Epithelial cell of proximal tubule (primary cell): ENCODE measurements around the gene ASTN2. TPM values are rescaled to one million over a fixed set of nuclear protein-coding genes. Genes with fewer than 3 reads are reported as not detected.

ENCODE experiments used
- DNase-seq: peaks from one replicate; pipeline ENCODE4 v3.0.0-alpha.2; 2011; ENCODE audit warnings: low read depth
- H3K4me3 ChIP-seq: 2 replicates; pipeline ENCODE4 v1.5.1; 2011; ENCODE audit warnings: low read depth, mild to moderate bottlenecking, low read length
- total RNA-seq: library from RNA; depleted of rRNA; stranded (reverse); fragments of >200 nt; gene quantifications from 2 replicates; pipeline ENCODE4 v1.2.3, GENCODE V29; 2015
- TF ChIP-seq, protein P1 (sequence below): conservative IDR thresholded peaks from 2 replicates; pipeline ENCODE4 v1.5.1; 2012; ENCODE audit warnings: low read depth, mild to moderate bottlenecking, low read length

The ASTN2 gene
- total RNA-seq, 1 donor from 2014 or later, result 4.4 TPM

GRCh38 chr9:116430849-116431248 lies 984.0 kb downstream of the ASTN2 start:
- TF ChIP-seq, protein P1, sequence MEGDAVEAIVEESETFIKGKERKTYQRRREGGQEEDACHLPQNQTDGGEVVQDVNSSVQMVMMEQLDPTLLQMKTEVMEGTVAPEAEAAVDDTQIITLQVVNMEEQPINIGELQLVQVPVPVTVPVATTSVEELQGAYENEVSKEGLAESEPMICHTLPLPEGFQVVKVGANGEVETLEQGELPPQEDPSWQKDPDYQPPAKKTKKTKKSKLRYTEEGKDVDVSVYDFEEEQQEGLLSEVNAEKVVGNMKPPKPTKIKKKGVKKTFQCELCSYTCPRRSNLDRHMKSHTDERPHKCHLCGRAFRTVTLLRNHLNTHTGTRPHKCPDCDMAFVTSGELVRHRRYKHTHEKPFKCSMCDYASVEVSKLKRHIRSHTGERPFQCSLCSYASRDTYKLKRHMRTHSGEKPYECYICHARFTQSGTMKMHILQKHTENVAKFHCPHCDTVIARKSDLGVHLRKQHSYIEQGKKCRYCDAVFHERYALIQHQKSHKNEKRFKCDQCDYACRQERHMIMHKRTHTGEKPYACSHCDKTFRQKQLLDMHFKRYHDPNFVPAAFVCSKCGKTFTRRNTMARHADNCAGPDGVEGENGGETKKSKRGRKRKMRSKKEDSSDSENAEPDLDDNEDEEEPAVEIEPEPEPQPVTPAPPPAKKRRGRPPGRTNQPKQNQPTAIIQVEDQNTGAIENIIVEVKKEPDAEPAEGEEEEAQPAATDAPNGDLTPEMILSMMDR, result no peak
- H3K4me3 ChIP-seq, result no peak overlapping the region
- DNase-seq, result no peak

- TF ChIP-seq, protein P1, result no peak
- DNase-seq, result no peak
- no peak overlapping the region for H3K4me3 ChIP-seq
These were observed 989.6 kb downstream of the ASTN2 start for GRCh38 chr9:116425244-116425643.

GRCh38 chr9:116423149-116423548 lies 991.7 kb downstream of the ASTN2 start:
- no peak overlapping the region for H3K4me3 ChIP-seq
- DNase-seq, result no peak
- TF ChIP-seq, protein P1, result no peak

DNA sequence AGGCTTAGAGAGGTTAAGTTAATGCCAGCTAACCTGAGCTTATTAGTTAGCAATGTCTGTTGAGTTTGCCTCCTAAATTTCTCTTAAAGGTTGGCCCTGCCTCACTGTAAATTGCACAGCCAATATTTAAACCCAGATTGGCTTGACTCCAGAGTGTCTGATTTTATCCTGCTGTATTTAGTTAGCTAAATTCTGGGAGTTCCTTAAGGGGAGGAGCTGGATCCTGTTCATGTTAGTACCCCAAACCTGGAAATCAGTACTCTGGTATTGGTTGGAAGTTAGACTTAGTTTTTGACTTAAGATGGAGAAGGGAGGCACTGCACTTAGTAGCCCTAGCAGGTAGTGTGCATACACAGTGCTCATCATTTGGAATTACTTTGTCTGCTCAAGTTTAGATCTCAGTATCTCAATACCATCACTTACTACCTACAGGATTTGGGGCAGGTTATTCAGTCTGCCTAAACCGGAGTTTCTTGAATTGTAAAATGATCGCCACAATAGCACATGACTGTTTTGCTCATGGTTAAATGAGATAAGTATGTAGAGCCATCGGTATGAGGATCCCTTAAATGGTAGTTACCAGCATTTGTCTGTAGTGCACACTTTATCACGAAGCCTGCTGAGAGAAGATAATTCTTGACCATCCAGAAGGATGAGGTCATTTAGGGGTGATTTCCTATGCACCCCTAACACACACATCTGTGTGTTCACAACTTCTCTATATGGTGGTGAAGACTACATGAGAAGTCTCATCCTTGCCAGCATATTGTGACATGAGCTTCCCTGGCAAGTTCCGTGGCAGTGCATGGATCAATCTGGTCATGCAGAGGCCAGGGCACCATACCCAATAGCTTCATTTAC lies 992.5 kb downstream of the ASTN2 start:
- no peak for DNase-seq
- H3K4me3 ChIP-seq, result no peak overlapping the region
- TF ChIP-seq, protein P1, result no peak

DNA sequence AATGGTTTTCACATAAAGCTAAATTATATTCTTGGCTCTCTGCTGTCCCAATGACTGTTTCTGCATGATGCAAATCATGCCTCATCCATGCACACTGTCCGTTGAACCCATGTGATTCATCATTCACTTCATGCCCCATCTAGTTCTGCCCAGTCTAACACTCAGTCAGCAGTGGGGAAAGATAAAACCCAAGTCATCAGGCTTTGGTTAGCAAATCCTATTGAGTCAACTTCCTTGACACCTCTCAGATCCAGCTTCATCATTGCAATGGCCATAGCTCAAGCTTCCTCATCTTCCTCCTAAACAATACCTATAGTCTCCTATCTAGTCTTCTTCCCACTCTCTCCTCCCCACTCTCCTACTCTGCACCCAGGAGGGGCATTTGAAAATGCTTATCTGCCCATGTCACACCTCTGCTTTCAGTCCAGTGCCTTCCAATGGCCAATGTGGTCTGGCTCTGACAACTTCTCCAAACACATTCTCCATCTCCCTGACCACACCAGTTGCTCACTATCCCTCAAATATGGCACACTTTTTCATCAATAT lies 993.8 kb downstream of the ASTN2 start:
- DNase-seq, result peak; percentile 68
- no peak overlapping the region for H3K4me3 ChIP-seq
- TF ChIP-seq, protein P1, result no peak

DNA sequence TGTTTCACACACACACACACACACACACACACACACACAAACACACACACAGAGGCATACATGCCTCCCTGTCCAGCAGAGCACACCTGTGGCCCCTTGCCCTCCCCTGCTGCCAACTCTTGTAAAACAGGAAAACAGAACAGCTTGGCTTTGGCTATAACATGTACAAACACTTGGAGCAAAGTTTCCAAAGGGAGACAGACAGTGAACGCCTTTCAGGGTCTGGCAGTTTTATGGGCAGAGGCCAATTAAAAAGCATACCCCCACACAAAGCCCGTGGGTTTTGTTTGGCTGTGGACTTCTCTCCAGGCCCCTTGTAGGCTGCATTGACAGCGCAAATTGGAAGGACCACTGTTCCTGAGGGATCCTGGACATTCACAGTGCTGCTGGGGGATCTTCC lies 995.7 kb downstream of the ASTN2 start:
- H3K4me3 ChIP-seq, result no peak overlapping the region
- TF ChIP-seq, protein P1, result no peak
- no peak for DNase-seq

DNA sequence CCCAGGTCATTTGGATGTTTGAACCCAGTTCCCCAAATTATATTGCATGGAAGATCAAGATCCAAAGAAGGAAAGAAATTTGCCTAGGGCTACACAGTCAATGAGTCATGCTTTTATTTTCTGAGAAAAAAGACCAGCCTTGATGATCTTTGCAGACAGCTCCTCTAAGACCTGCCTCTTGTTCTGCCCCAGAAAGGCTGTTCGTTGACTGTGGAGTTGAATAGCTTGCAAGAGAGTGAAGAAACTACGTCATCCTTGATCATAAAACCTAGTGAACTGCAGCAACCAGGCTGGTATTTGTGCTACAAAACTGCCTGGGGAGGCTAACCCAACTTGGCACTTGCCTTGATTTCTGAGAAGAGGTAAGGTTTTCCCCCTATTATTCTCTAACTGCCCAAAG lies 997.4 kb downstream of the ASTN2 start:
- TF ChIP-seq, protein P1, result no peak
- peak; percentile 80 for DNase-seq
- no peak overlapping the region for H3K4me3 ChIP-seq
